Stimulated activated CD4-positive, alpha-beta T cell treated with anti-CD3 and anti-CD28 coated beads, Interleukin-4, amount 100 ng/mL, for 24 hours (primary cell): ENCODE results near the gene ZNF624.
"Not testable (repeated sequence)": the region's sequence is repeated elsewhere in the genome, so short reads cannot be mapped to it uniquely, and the experiment has no call there.

ENCODE experiments used
- DNase-seq: peaks from one replicate; pipeline ENCODE4 v3.0.0-alpha.2; 2020

ZNF624 gene

DNA sequence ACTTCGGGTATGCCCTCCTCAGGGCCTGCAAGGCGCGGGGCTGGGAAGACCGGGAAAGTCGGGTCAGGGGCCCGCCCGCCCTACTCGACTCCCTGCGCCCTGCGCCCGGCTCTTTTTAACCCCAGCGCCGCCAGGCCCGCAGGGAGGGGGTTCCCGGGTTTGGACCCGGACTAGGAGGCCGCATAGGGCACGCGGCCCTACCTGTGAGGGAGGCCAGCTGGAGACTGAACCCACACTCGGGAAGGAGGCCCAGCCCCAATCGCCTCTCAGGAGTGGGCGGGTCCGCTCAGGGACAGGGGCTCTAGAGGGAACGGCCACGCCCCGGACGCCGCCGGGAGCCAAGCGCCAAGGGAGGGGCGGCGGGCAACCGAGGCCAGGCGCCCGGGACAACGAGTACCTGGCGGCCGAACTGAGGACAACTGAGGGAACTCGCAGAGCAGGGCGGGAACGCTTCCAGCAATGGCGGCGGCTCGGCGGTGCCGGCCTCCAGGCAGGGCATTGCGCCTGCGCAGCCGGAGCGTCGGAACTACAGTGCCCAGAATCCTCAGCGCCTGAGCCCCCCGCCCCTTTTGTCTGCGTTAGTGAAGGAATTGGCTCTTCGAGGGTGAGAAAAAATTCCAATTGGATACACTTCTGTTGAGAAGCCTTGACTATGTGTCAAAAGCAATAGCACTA is at the start of gene ZNF624:
Gene ZNF624, minus strand, starts transcription at position 484 of the 675 bp plus-strand sequence.
- peak; percentile 90 for DNase-seq

DNA sequence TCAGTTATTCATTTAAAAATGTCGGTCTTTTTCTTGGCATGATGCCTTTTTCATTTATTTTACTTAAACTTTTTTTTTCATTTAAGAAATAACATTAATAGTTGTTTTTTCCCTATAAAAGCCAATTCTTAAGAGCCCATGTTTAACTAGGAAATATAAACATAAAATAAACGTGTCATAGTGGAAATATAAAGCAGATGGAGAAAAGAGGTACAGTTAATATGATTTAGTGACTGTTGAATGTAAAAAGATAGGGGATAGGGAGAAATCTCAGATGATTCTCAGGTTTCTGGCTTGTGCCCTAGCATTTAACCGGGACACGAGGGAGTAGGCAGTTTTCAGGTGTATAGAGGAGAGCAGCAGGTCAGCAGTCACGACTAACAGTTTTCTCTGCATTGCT is 44.0 kb upstream of the ZNF624 start:
- DNase-seq, result not testable (repeated sequence)

DNA sequence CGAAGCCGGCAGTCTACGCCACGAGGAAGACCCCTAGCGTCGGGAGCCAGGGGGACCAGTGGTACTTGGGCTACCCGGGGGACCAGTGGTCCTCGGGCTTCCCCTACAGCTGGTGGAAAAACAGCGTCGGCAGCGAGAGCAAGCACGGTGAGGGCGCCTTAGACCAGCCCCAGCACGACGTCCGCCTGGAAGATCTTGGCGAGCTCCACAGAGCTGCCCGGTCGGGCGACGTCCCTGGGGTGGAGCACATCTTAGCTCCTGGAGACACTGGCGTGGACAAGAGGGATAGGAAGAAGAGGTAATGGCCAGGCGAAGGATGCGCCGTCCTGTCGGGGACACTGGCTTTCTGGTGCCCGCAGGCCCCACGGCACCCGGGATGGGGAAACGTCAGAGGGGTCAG is 36.8 kb upstream of the ZNF624 start:
- DNase-seq, result not testable (repeated sequence)

DNA sequence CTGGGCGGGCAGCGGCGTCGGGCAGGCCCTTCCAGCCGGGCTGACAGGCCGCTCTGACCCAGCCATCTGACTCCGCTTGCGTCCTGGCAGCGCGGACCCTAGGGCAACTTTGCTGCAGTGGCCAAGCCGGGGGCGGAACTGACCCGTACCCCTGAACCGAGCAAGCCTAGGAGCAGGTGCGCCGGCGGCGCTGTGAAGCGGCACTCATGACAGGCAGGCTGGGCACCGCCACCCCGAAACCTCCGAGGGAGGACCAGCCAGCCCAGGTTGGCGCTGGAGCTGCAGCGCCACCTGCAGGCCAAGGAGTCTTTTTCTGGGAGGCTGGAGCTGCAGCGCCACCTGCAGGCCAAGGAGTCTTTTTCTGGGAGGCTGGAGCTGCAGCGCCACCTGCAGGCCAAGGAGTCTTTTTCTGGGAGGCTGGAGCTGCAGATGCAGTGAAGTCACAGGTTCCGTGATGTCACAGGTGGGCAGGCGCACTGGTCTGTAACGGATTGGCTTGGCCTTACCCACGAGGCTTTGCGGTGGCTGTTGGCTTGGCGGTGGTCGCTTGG is 36.2 kb upstream of the ZNF624 start, which contains the start of gene CCDC144A:
Gene CCDC144A, plus strand, starts transcription at position 511 of the 551 bp plus-strand sequence. CDS start 160 bp downstream, outside the sequence.
- DNase-seq, result peak; percentile 81

- not testable (repeated sequence) for DNase-seq
These were observed 33.5 kb upstream of the ZNF624 start for GRCh38 chr17:16687151-16687550.

DNA sequence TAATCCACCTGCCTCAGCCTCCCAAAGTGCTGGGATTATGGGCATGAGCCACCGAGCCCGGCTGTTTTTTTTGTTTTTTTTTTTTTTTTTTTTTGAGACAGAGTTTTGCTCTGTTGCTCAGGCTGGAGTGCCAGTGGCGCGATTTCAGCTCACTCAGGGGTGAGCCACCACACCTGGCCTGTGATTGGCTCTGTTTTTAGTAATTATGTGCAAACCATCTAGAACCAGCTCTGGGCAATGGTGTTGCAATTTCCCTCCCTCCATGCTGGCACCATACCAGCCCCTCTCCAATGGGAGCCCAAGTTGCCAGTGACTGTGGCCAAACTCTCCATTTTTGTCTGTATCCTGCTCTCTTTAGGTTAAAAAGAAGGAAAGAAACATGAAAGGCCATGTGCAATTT is 32.4 kb upstream of the ZNF624 start:
- DNase-seq, result not testable (repeated sequence)

GRCh38 chr17:16683290-16684138 is 29.9 kb upstream of the ZNF624 start:
- DNase-seq, result not testable (repeated sequence)

DNA sequence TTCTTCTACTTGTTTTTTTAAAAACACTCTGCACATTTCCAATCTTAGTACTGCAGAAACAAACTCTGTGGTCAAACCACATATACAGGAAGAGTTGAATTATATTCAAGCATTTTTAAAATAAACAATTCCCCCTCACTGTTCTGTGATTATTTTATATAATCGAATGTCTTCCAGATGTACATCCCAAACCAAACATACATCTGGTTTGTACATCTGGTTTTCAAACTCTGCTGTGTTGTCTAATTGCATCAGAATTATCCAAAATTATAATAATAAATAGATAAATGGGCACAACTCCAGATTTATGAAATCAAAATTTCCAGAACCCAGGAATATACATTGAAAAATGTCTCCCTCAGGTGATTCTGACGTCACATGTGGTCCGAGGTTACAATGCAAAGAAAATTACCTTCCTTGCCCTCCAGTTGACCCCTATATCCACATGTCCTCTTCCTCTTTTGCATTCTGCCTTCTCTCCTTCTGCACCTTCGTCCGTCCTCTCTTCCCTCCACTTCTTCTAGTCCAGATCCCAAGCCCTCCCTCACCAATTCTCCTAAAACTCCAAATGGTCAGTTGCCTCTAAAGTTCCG is 23.1 kb upstream of the ZNF624 start:
- no peak for DNase-seq

DNA sequence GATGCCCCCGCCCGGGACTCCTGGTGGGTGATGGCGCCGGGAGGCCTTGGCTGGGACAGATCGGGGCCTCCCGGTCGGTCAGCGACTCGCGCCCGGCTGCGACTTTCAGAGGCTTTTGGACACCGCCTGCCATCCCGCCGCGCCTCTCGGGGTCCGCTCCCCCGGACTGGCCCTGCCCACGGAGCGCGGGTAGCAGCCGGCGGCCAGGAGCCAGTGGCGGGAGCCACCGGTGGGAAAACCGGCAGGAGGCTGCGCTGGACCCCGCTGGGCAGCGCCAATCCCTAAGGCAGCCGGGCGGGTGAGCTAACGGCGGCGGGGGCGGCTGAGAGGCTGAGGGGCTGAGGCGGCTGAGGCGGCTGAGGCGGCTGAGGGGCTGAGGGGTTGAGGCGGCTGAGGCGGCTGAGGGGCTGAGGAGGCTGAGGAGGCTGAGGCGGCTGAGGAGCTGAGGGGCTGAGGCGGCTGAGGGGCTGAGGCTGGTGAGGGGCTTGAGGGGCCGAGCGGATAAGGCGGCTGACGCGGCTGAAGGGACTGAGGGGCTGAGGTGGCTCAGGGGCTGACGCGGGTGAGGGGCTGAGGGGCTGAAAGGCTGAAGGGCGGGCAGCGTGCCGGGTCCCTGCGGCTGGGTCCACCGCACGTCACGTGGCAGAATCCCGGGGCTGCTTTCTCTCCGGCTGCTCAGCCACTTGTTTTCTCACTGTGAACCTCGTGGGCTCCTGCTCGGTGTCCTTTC is 13.4 kb upstream of the ZNF624 start:
- not testable (repeated sequence) for DNase-seq

- DNase-seq, result not testable (repeated sequence)
These were observed 12.9 kb upstream of the ZNF624 start for GRCh38 chr17:16666553-16666906.

DNA sequence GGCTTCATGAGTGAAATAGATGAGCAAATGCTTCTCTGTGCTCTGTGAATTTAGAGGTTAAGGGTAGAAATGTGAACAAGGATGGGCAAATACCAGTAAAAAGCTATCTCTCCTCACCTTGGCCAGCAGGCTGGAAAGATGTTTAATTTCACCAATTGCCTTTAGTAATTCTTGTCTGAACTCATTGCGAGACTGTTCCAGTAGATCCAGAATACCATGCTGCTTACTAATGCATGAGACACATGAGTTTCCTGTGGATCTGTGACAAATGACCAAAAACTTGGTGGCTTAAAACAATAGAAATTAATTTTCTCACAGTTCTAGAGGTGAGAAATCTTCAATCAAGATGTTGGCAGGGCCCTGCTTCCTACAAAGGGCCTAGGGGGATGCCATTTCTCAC is 9.3 kb upstream of the ZNF624 start:
- DNase-seq, result no peak

DNA sequence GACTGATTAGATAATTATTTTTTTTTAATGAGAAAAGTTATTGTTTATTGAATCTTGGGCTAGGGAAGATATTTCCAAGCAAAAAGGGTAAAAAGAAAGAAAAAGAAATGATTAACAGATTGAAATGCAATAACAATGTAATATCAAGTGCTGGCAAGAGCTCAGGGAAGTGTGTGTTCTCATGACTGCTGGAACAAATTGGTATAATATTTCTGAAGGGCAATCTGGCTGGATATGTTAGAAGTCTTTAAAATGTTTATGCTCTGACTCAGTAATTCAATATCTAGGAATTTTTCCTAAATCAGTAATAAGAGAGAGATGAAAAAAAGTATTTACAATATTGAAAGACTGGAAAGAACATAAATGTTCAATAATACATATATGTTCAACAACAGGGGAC is 7.6 kb upstream of the ZNF624 start:
- DNase-seq, result no peak

DNA sequence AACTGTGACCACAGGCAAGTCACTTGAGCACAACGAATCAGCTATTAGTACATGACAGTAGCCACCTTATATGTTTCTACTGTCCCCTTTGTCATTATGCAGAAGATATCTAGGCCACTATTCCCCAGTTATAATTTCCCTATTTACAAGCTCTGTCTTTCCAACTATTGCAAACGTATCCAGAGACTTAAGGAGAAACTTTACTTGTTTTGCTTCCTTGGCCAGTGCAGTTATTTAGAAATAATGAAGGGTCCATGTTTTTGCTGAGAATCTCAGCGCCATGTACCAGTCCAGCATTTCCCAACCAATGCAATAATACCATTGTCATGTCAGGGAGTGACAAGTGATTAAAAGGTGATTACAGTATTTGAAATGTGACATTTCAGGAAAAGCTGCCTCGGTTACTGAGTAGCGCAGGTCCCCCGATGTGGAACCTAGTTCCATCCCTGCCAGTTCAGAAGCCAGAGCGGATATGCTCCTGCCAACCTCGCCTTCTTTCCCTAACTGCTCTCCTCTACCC is 743 bp downstream of the ZNF624 start:
- no peak for DNase-seq

DNA sequence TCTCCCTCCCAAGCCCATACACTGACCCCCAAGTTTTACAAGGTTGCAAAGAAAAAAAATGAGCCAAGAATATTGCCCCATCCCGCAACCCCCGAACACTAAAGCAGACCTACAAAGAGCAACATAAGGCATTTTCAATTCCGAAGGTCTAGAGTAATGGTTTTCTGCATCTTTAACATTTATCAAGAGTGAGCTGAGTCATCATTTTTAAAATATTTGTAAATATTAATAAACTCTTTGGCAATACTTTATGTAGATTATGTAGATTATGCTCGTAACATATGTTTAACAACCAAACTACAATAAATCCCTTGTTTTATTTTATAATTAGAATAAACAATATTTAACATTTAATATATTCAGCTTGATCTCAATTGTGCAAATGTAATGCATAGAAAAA is 1.4 kb downstream of the ZNF624 start:
- no peak for DNase-seq

- no peak for DNase-seq
These were observed 4.1 kb downstream of the ZNF624 start for GRCh38 chr17:16649585-16649984.

DNA sequence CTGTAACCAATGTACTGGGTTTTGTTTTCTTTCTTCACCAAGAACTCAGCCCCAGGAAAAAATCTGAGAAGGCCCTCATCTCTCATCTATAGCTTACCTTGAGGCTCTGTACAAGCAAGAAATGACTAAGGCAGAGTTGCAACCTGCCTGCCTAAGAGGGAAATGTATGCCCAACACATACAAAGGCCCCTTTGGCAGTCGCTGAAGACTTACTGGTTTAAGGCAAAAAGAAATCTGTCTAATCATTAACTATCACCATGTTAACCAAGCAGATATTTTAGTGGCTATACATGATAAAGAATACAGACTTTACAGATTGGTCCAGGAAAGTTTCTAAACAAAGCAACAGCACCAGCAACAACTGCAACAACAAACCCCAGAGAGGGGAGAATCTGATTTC is 14.2 kb downstream of the ZNF624 start:
- no peak for DNase-seq

- DNase-seq, result no peak
These were observed 30.4 kb downstream of the ZNF624 start for GRCh38 chr17:16623282-16623681.

- DNase-seq, result no peak
These were observed 30.9 kb downstream of the ZNF624 start for GRCh38 chr17:16622540-16623277.

- DNase-seq, result no peak
These were observed 36.1 kb downstream of the ZNF624 start for GRCh38 chr17:16617481-16618060.

GRCh38 chr17:16599537-16599936 is 54.1 kb downstream of the ZNF624 start:
- no peak for DNase-seq

GRCh38 chr17:16593356-16594102 is 60.1 kb downstream of the ZNF624 start:
- DNase-seq, result no peak
